HepG2 (cell line): Measurements from ENCODE around the gene PTPN18. TPM values are rescaled to one million over a fixed set of nuclear protein-coding genes. Genes with fewer than 3 reads are reported as not detected.

Source experiments
- ARHGAP35 ChIP-seq: sonication (generic); formaldehyde crosslinking; IDR thresholded peaks from 2 replicates; pipeline ENCODE4 v1.9.0; 2022; ENCODE audit warnings: mild to moderate bottlenecking, inconsistent platforms, moderate library complexity, missing genetic modification reagents, borderline replicate concordance
- ARNT2 ChIP-seq: sonication (generic); formaldehyde crosslinking; IDR thresholded peaks from 2 replicates; pipeline ENCODE4 v1.8.0; 2022; ENCODE audit warnings: mild to moderate bottlenecking, low read depth, missing genetic modification reagents, moderate library complexity
- CBX2 ChIP-seq, 2 experiments: fragments of 200-600 bp in 1 of 2; sonication (generic); formaldehyde crosslinking in 1 of 2; IDR thresholded peaks; 2 replicates each; pipeline versions ENCODE4 v1.7.0 to v1.8.1; 2018 to 2022; ENCODE audit warnings: low read depth in 2 of 2, low read length in 1 of 2, mild to moderate bottlenecking in 1 of 2, missing genetic modification reagents in 1 of 2
- JUND ChIP-seq: sonication (generic); formaldehyde crosslinking; IDR thresholded peaks from 2 replicates; pipeline ENCODE4 v1.8.0; 2022; ENCODE audit warnings: mild to moderate bottlenecking, missing genetic modification reagents
- NCOR1 ChIP-seq: fragments of 200-600 bp; sonication (generic); IDR thresholded peaks from 2 replicates; pipeline ENCODE4 v1.7.0; 2017; ENCODE audit warnings: antibody characterized with exemption, low read length, borderline replicate concordance
- PPARG ChIP-seq: conservative IDR thresholded peaks from 2 replicates; pipeline ENCODE4 v1.6.1; 2016; ENCODE audit warnings: missing biosample characterization, missing genetic modification reagents
- RARG ChIP-seq: sonication (generic); formaldehyde crosslinking; IDR thresholded peaks from 2 replicates; pipeline ENCODE4 v1.4.0; 2020; ENCODE audit warnings: low read depth, mild to moderate bottlenecking, missing genetic modification reagents
- RFX1 ChIP-seq: fragments of 450-650 bp; IDR thresholded peaks from 2 replicates; pipeline ENCODE4 v1.6.1; 2017
- RXRA ChIP-seq: sonication (generic); formaldehyde crosslinking; IDR thresholded peaks from 2 replicates; pipeline ENCODE4 v1.5.1; 2020; ENCODE audit warnings: missing genetic modification reagents
- SRSF4 ChIP-seq: fragments of 200-400 bp; formaldehyde crosslinking; IDR thresholded peaks from one replicate; pipeline ENCODE4 v1.6.1; 2018; ENCODE audit warnings: mild to moderate bottlenecking, low read depth, low read length, moderate library complexity; ENCODE audit not compliant: poor library complexity, severe bottlenecking
- ZFP41 ChIP-seq: sonication (generic); formaldehyde crosslinking; IDR thresholded peaks from 2 replicates; pipeline ENCODE4 v1.4.0; 2020; ENCODE audit warnings: mild to moderate bottlenecking, missing genetic modification reagents, borderline replicate concordance
- ZNF101 ChIP-seq: sonication (generic); formaldehyde crosslinking; IDR thresholded peaks from 2 replicates; pipeline ENCODE4 v1.4.0; 2020; ENCODE audit warnings: mild to moderate bottlenecking, low read depth, missing genetic modification reagents, borderline replicate concordance
- ZNF12 ChIP-seq: sonication (generic); formaldehyde crosslinking; IDR thresholded peaks from 2 replicates; pipeline ENCODE4 v1.5.0; 2020; ENCODE audit warnings: missing genetic modification reagents
- ZNF24 ChIP-seq: fragments of 450-650 bp; IDR thresholded peaks from 2 replicates; pipeline ENCODE4 v1.6.1; 2017; ENCODE audit warnings: antibody characterized with exemption, mild to moderate bottlenecking
- ZNF382 ChIP-seq: sonication (generic); formaldehyde crosslinking; IDR thresholded peaks from 2 replicates; pipeline ENCODE4 v1.5.0; 2020; ENCODE audit warnings: missing genetic modification reagents, mild to moderate bottlenecking, borderline replicate concordance
- ZNF44 ChIP-seq: sonication (generic); formaldehyde crosslinking; IDR thresholded peaks from 2 replicates; pipeline ENCODE4 v1.5.1; 2020; ENCODE audit warnings: mild to moderate bottlenecking, missing genetic modification reagents
- ZNF614 ChIP-seq: IDR thresholded peaks from 2 replicates; pipeline ENCODE4 v1.6.1; 2018; ENCODE audit warnings: missing biosample characterization, missing genetic modification reagents, inconsistent platforms, borderline replicate concordance
- ZNF703 ChIP-seq: sonication (generic); formaldehyde crosslinking; IDR thresholded peaks from 2 replicates; pipeline ENCODE4 v1.5.1; 2020; ENCODE audit warnings: missing genetic modification reagents, mild to moderate bottlenecking, moderate library complexity, borderline replicate concordance
- ZNF816 ChIP-seq: sonication (generic); formaldehyde crosslinking; IDR thresholded peaks from 2 replicates; pipeline ENCODE4 v1.8.0; 2022; ENCODE audit warnings: missing genetic modification reagents, mild to moderate bottlenecking, borderline replicate concordance
- polyA plus RNA-seq, 8 experiments: library from polyadenylated mRNA; depleted of rRNA in 3 of 8; stranded (reverse) in 7 of 8; unstranded in 1 of 8; fragments of >200 nt; fragmentation: Illumina TruSeq in 4 of 8; extraction: Trizol in 4 of 8; gene quantifications; 2 replicates each; pipeline versions ENCODE4 v1.2.1 to v1.2.3, GENCODE V29; 2011 to 2016; ENCODE audit warnings: low read depth in 4 of 8, missing spikeins in 1 of 8, mixed read lengths in 1 of 8; ENCODE audit not compliant: insufficient read depth in 1 of 8
- total RNA-seq, 5 experiments: library from RNA; depleted of rRNA; stranded (reverse); fragments of >200 nt; fragmentation: Illumina TruSeq; extraction: Trizol; gene quantifications; 2 replicates each; pipeline ENCODE4 v1.2.3, GENCODE V29; 2016; ENCODE audit warnings: low read depth in 1 of 5
- TF ChIP-seq, protein P1 (sequence below): sonication (generic); formaldehyde crosslinking; IDR thresholded peaks from 2 replicates; pipeline ENCODE4 v1.4.0; 2020; ENCODE audit warnings: missing genetic modification reagents
- TF ChIP-seq, protein P2 (sequence below): sonication (generic); formaldehyde crosslinking; IDR thresholded peaks from 2 replicates; pipeline ENCODE4 v1.8.1; 2023; ENCODE audit warnings: mild to moderate bottlenecking, inconsistent platforms, moderate library complexity, missing genetic modification reagents, borderline replicate concordance
- TF ChIP-seq, protein P3 (sequence below): IDR thresholded peaks from 2 replicates; pipeline ENCODE4 v1.6.1; 2016; ENCODE audit warnings: mild to moderate bottlenecking, missing biosample characterization, missing genetic modification reagents
- TF ChIP-seq, protein P4 (sequence below): IDR thresholded peaks from 2 replicates; pipeline ENCODE4 v1.6.1; 2016
- TF ChIP-seq, protein P5 (sequence below): sonication (generic); formaldehyde crosslinking; IDR thresholded peaks from 2 replicates; pipeline ENCODE4 v1.8.1; 2023; ENCODE audit warnings: mild to moderate bottlenecking, missing genetic modification reagents

PTPN18 gene
- total and polyA plus RNA-seq, 2 of the 13 experiments (the other 11 are each of a cell fraction or from before 2014, with no cell fraction given): 14.8 to 39.6 TPM

DNA sequence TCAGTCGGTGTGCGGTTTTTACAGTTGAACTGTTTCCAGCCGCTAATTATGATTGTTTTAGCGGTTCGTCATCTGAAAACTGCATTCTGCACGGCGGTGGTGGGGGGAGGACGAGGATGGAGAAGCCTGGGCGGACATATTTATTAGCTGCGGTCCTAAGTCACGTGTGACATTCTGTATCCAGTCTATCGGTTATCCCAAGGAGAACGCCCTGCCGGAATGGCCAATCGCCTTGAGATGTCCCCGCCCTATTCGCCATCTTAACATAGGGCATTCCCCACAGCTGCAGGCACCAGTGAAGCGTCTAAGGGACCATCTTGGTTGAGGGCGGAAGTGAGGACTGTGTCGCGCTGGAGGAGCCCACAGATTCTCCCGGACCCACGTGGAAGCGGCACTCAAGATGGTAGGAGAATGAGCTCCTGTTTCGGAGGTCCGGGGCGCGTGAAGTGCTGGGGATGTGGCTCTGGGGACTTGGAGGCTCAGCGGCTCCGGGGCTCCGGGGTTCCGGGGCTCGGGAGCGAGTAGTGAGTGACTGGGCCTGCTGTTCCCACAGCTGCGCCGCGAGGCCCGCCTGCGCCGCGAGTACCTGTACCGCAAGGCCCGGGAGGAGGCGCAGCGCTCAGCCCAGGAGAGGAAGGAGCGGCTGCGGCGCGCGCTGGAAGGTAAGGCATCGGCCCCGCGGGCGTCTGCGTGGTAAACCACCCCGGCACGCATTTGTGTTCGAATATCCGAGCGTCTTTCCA lies 13.2 kb upstream of the PTPN18 start, which contains the start of gene IMP4 (continued):
- TF ChIP-seq, protein P1, sequence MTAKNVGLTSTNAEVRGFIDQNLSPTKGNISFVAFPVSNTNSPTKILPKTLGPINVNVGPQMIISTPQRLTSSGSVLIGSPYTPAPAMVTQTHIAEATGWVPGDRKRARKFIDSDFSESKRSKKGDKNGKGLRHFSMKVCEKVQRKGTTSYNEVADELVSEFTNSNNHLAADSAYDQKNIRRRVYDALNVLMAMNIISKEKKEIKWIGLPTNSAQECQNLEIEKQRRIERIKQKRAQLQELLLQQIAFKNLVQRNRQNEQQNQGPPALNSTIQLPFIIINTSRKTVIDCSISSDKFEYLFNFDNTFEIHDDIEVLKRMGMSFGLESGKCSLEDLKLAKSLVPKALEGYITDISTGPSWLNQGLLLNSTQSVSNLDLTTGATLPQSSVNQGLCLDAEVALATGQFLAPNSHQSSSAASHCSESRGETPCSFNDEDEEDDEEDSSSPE (CRISPR knock-in tag): peak; percentile 55; the same call in 1 of the 2 replicates
- TF ChIP-seq SRSF4 (no peak), ZNF44 (CRISPR knock-in tag) (0 out of 2 replicates have a peak, but pooled peaks have one; percentile 74), JUND (CRISPR knock-in tag) (no peak), RFX1 (no peak), PPARG (CRISPR knock-in tag) (no peak), ZNF703 (CRISPR knock-in tag) (peak; percentile 80; the same call in 1 of the 2 replicates), ZFP41 (CRISPR knock-in tag) (peak; percentile 83; the same call in 1 of the 2 replicates), NCOR1 (peak; percentile 16; the same call in 1 of the 2 replicates), ZNF12 (no peak), ZNF101 (CRISPR knock-in tag) (no peak), ARHGAP35 (CRISPR knock-in tag) (peak; percentile 82; the same call in 1 of the 2 replicates), RARG (CRISPR knock-in tag) (no peak), ARNT2 (peak; percentile 73; the same call in 1 of the 2 replicates), ZNF614 (no peak), ZNF382 (no peak), CBX2 (IDR thresholded peaks at IDR 0.05; ENCODE audit: low read depth, low read length) (no peak), CBX2 (CRISPR knock-in tag; IDR thresholded peaks at IDR 0.05; ENCODE audit: low read depth) (no peak), ZNF816 (CRISPR knock-in tag) (peak; percentile 83; the same call in 1 of the 2 replicates), ZNF24 (0 out of 2 replicates have a peak, but pooled peaks have one; percentile 43), RXRA (no peak)
- TF ChIP-seq, protein P2, sequence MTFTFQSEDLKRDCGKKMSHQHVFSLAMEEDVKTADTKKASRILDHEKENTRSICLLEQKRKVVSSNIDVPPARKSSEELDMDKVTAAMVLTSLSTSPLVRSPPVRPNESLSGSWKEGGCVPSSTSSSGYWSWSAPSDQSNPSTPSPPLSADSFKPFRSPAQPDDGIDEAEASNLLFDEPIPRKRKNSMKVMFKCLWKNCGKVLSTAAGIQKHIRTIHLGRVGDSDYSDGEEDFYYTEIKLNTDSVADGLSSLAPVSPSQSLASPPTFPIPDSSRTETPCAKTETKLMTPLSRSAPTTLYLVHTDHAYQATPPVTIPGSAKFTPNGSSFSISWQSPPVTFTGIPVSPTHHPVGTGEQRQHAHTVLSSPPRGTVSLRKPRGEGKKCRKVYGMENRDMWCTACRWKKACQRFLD (CRISPR knock-in tag): no peak; the same call in 1 of the 2 replicates
- TF ChIP-seq, protein P3, sequence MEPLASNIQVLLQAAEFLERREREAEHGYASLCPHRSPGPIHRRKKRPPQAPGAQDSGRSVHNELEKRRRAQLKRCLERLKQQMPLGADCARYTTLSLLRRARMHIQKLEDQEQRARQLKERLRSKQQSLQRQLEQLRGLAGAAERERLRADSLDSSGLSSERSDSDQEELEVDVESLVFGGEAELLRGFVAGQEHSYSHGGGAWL: peak; percentile 98
- TF ChIP-seq, protein P4, sequence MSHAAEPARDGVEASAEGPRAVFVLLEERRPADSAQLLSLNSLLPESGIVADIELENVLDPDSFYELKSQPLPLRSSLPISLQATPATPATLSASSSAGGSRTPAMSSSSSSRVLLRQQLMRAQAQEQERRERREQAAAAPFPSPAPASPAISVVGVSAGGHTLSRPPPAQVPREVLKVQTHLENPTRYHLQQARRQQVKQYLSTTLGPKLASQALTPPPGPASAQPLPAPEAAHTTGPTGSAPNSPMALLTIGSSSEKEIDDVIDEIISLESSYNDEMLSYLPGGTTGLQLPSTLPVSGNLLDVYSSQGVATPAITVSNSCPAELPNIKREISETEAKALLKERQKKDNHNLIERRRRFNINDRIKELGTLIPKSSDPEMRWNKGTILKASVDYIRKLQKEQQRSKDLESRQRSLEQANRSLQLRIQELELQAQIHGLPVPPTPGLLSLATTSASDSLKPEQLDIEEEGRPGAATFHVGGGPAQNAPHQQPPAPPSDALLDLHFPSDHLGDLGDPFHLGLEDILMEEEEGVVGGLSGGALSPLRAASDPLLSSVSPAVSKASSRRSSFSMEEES: peak; percentile 63
- TF ChIP-seq, protein P5, sequence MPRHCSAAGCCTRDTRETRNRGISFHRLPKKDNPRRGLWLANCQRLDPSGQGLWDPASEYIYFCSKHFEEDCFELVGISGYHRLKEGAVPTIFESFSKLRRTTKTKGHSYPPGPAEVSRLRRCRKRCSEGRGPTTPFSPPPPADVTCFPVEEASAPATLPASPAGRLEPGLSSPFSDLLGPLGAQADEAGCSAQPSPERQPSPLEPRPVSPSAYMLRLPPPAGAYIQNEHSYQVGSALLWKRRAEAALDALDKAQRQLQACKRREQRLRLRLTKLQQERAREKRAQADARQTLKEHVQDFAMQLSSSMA (CRISPR knock-in tag): peak; percentile 96
